ENCODE data around the gene H6PD.

Gene H6PD

GRCh38 chr1:9234223-9235095 lies at the start of gene H6PD:
Gene H6PD, plus strand, starts transcription at chr1:9234774. Its CDS starts 10,161 bp downstream, at chr1:9244935.
- peak; percentile 35 to 66 (median 43) for DNase-seq (ENCODE audit: low read depth in 3 of 3)

- no peak for DNase-seq (ENCODE audit: low read depth in 3 of 3)
Measured at GRCh38 chr1:9186082-9186859, 48.3 kb upstream of the H6PD start.

GRCh38 chr1:9187004-9187403 lies 47.6 kb upstream of the H6PD start:
- DNase-seq (ENCODE audit: low read depth in 3 of 3): no peak

- DNase-seq (ENCODE audit: low read depth in 3 of 3): no peak
Measured at GRCh38 chr1:9190234-9190633, 44.3 kb upstream of the H6PD start.

- no peak for DNase-seq (ENCODE audit: low read depth in 3 of 3)
Measured at GRCh38 chr1:9191231-9191630, 43.3 kb upstream of the H6PD start.

- no peak for DNase-seq (ENCODE audit: low read depth in 3 of 3)
Measured at GRCh38 chr1:9192578-9193232, 41.9 kb upstream of the H6PD start.

- DNase-seq (ENCODE audit: low read depth in 3 of 3): no peak
Measured at GRCh38 chr1:9193233-9193625, 41.3 kb upstream of the H6PD start.

GRCh38 chr1:9194024-9194423 lies 40.5 kb upstream of the H6PD start:
- DNase-seq (ENCODE audit: low read depth in 3 of 3): no peak

- DNase-seq (ENCODE audit: low read depth in 3 of 3): no peak
Measured at GRCh38 chr1:9195651-9196050, 38.9 kb upstream of the H6PD start.

- DNase-seq (ENCODE audit: low read depth in 3 of 3): peak; percentile 57 to 60 (median 58)
Measured at GRCh38 chr1:9196129-9197040, 38.2 kb upstream of the H6PD start.

GRCh38 chr1:9197186-9198099 lies 37.1 kb upstream of the H6PD start:
- DNase-seq (ENCODE audit: low read depth in 3 of 3): no peak

GRCh38 chr1:9198538-9199361 lies 35.8 kb upstream of the H6PD start:
- DNase-seq (ENCODE audit: low read depth in 3 of 3): no peak

- DNase-seq (ENCODE audit: low read depth in 3 of 3): no peak
Measured at GRCh38 chr1:9200441-9200840, 34.1 kb upstream of the H6PD start.

GRCh38 chr1:9201401-9202239 lies 33.0 kb upstream of the H6PD start:
- no peak for DNase-seq (ENCODE audit: low read depth in 3 of 3)

GRCh38 chr1:9202240-9202870 lies 32.2 kb upstream of the H6PD start:
- no peak for DNase-seq (ENCODE audit: low read depth in 3 of 3)

- no peak for DNase-seq (ENCODE audit: low read depth in 3 of 3)
Measured at GRCh38 chr1:9203511-9203982, 31.0 kb upstream of the H6PD start.

- DNase-seq (ENCODE audit: low read depth in 3 of 3): no peak
Measured at GRCh38 chr1:9204156-9204720, 30.3 kb upstream of the H6PD start.
